ENCODE measurements around the gene SLC24A4.
"Not testable (repeated sequence)": the region's sequence is repeated elsewhere in the genome, so short reads cannot be mapped to it uniquely, and the experiment has no call there.

The SLC24A4 gene

DNA sequence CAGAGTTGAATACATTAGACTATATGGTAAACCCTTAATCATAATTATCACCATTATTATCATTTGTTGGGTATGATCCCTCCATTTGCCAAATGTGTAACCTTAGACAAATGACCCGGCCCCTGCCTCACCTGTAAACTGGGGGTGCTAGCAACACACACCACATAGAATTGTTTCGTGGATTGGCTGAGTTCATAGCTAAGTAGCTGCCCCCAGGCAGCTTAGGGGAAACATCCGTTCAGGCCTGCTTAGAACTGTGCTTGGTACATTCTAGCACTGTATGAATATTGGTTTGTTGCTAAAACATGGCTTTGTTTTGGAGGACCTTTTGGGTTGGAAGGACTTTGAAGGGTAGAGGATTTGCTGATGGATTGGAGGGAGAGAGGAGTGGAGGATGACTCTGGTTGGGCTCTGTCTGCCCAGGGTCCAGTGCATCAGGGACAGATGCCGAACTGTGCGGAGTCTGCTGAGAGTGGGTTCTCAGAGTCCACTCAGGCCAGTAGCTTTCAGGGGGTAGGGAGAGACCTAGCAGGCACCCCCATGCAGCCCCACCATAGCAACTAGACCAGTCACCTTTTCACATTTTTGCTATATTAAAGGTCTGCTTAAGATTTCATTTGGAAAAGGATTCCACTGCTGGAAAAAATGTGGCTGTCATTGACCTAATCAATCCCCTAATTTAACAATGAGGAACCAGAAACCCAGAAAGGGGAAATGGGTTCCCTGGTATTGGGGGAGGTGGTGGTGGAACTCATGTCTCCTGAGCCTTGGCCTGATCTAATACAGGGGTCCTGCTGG is 192.8 kb downstream of the SLC24A4 start:
- no peak for DNase-seq (ENCODE audit: low read depth in 1 of 2, low spot score in 1 of 2)

DNA sequence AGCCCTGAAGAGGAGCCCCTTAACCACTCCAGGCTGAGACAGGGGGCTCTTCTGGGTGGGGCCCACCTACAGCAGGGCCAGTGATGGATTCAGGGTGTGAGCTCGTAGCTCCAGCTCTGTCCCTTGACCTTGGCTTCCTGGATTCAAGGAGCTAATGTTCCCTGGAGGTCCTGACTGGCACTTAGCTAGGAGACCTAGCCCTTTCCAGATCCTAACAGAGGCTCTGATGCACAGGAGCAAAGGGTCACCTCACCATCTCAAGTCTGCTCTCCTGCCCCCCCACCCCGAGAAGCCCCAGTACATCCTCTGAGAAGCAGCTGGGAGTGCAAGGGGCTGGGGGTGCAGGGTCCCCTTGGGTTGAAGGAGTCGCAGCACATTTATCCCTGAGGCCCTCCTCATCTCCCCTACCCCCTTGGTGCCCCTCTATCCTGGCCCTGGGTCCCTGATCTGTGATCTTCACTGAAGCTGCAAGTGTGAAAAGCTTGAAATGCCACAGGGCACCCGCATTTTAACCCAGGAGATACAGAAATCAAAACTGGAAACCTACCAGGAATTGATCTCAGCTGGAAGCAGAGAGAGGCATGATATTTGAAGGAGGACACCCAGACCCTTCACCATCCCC is 193.5 kb downstream of the SLC24A4 start:
- no peak for DNase-seq (ENCODE audit: low read depth in 1 of 2, low spot score in 1 of 2)

DNA sequence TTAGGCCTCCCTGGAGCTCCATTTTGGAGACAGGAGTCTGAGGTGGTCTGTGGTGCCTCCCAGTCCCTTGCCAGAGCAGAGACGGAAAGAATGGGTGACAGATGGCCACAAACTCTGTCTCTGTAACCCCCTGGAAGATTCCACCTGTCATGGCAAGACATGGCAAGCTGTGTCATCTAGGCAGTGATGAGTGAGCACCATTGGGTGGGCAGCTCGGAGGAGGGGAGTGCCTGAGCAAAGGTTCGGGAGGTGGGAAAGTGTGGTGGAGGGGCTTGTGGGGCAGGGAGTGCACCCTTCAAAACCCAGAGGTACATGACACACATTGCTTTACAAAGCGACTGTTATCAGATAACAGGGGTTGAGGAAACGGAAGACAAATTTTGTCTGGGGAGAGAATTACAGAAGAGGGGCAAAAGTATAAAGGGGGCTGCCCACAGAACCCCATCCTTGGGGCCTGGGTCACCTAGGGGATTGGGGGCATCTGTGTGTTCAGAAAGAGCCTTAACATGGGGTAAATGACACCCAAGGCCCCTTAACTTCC is 194.1 kb downstream of the SLC24A4 start:
- DNase-seq (ENCODE audit: low read depth in 1 of 2, low spot score in 1 of 2) = no peak

DNA sequence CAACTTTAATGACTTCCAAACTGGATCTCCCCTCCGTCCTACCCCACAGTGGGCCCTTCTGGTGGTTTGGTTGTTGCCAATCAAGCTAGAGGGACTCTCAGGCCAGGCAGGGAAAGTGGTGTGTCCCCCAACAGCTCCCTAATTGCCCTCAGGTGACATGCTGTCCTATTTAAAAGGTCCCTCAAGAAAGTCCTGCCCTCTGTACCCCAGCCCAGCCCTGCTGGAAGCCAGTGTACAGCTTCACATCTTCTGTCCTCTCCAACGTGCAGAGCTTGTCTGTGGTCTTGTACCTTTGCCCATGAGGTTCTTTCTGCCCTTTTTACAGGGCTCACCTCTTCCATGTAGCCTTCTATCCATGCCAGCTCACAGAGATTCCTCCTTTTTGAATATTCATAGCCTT is 194.8 kb downstream of the SLC24A4 start:
- no peak for DNase-seq (ENCODE audit: low read depth in 1 of 2, low spot score in 1 of 2)

DNA sequence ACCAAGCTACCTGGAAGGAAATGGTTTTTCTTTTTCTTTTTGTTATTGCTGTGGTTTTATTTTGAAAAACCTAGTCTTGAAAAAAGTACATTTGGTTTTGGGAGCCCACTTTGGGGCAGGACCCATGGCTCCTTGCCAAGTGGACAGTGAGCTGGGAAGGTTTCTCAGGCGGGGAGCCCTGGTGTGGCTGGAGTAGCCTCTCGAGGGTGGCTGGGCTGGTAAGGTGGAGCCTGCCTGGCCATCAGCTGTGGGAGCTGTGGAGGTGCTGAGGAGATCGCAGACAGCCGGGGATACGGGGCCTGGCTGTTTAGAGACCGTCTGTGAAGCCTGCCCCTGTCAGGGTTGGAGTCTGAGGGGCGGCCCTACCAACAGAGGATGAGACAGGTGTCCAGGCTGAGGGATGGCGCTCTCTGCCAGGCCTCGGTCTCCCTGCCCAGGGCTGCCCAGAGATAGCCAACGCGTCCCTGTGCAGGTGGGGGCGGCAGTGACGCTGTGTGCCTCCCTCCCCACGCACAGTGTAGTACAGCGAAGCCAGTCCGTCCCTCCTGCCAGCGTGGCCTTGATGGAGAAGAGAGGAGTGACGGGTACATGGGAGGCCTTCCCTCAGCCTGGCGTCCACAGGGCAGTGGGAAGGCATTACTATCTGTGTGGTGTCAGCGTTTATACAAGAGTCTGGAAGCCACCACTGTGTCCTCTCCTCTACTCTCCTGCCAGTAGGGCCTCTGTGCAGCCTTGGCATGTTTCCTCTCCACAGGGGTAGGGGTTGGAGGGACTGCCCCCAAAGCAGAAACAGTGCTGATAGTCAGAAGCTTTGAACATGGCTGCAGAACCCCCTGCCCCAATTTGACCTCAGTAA is 196.5 kb downstream of the SLC24A4 start:
- no peak for DNase-seq (ENCODE audit: low read depth in 1 of 2, low spot score in 1 of 2)

DNA sequence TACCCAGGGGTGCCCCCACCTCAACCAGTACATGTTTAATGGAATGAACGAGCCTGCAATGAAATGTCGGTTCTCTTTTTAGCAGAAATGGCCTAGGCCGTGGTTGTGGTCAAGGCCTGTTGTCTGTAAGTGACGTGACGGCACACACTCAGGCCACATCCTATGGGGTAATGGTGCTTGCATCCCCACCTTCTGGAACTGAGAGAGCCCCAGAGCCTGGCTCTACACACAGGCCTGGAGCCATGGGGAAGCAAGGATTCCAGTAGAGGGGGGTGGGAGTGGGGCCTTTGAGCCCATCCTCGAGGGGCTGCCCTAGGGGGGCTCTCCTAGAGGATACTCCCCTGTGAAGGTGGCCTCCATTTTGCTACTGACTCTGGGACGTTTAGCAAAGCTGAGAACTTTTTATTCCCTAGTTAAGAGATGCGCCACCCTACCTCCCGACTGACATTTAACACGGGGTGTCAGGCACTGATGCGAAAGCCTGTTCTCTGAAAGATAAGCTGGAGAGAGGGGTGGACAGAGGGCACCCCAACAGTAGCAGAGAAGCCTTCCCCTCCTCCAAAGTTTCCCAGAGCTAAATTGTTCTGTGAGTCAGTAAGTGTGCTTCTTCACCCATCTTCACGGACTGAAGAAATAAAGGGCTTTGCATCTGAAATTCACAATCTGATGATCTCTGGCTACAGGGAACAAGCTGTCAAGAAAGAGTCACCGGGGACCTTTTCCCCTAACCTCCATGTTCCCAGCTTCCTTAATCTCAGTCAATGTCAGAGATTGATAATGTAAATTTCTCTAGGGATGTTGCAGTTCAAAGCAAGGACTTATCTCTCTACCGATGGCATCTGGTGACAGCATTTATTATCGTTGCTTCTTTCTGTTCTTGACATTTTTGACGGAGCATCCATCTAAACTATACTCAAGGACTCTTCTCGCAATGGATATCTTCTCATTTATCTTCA is 197.4 kb downstream of the SLC24A4 start:
- DNase-seq (ENCODE audit: low read depth in 1 of 2, low spot score in 1 of 2) = no peak

DNA sequence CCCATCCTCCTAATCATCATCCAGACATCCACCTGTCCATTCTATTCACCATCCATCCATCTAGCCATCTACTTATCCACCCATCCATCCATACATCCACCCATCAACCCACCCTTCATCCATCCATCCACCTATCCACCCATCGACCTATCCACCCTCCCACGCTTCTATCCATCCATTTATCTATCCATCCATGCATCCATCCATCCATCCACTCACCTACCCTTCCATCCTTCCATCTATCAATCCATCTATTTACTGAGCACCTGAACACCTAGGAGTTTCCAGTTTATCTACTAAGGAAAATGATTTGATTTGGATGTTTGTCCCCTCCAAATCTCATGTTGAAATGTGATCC is 198.1 kb downstream of the SLC24A4 start:
- DNase-seq (ENCODE audit: low read depth in 1 of 2, low spot score in 1 of 2) = no peak

DNA sequence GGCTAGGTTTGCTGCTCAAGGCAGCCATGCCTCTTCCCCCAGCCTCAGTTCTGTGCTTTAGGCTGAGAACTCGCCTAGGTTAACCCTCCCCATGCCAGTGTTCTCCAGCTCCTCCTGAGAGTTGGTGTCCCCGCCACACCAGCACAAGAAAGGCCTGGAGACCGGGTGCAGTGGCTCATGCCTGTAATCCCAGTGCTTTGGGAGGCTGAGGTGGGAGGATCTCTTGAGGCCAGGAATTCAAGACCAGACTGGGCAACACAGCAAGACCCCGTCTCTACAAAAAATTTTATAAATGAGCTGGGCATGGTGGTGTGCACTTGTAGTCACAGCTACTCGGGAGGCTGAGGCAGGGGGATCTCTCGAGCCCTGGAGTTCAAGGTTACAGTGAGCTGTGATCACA is 200.8 kb downstream of the SLC24A4 start:
- DNase-seq (ENCODE audit: low read depth in 1 of 2, low spot score in 1 of 2) = no peak

DNA sequence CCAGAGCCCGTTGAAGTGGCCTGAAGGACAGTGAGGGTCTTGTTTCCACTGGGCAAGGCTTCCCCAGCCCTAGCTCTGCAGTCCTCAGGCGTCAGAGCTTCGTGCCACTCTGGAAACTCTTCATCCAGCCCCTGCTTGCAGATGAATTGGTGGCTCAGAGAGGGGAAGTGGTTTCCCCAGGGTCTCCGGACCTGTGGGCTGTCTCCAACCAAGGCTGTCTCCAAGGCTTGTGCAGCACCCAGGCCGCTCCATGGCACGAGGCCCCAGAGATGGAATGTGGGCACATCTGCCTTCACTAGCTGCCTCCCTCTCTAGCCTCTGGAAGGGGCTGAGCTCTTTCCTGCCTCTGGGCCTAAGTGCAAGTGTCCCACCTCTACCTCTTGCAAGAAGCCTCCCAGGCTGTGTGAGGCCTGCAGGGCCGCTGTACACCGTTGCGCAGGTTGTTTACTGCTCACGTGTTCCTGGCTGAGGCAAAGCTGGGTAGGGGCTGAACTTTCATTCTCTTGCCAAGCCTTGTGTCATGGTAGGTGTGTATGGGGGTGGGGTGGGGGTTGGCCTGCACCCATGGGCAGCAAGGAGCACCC is 201.7 kb downstream of the SLC24A4 start:
- DNase-seq (ENCODE audit: low read depth in 1 of 2, low spot score in 1 of 2) = no peak

DNA sequence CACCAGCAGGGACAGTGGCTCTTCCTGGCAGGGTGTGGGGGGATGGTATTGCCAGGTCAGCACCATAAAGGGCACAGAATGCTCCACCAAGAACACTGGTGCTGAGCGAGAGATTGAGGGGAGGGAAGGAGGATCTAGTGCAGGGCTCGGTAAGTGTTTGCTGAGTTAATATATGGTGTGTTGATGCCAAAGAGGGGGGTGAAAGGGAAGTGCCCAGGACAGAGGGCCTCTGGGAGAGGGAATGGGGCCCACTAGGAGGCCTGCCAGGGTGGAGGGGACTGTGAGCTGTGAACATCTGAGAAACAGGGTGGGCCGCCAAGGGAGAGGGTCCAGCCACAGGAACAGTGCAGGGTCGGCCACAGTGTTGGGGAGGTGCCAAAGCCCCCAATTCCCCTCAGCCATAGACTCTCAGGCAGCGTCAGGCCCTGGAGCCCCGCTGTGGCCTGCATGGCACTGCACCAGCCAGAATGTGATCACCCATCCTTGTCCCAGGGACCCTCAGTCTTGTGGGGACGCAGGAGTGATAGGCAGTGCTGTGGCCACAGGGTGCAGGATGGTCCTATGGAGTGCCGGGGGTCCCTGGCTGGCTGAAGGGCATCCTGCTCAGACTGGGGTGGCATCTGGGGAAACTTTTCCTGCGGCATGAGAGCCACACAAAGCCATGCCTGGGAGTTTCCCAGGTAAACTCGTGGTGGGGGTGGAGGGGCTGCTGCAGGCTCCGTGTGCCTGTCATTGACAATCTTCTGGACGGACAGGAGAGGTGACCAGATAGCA is 202.5 kb downstream of the SLC24A4 start:
- no peak for DNase-seq (ENCODE audit: low read depth in 1 of 2, low spot score in 1 of 2)

DNA sequence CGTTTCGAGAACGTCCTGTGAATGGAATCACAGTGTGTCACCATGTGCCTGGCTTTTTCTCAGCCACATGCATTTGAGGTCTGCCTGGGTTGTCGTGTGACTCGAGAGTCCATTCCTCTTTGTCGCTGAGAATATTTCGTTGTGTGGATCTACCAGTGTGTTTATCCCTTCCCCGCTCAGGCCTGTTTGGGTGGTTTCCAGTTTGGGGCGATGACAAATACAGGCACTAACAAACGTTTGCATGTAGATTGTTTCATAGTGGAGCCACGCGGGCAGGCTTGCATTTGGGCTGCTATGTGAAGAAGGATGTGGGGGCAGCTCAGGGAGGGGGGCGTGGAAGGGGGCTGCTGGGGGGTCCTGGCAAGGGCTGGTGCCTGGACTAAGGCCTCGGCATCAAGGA is 204.8 kb downstream of the SLC24A4 start:
- DNase-seq (ENCODE audit: low read depth in 1 of 2, low spot score in 1 of 2) = no peak

DNA sequence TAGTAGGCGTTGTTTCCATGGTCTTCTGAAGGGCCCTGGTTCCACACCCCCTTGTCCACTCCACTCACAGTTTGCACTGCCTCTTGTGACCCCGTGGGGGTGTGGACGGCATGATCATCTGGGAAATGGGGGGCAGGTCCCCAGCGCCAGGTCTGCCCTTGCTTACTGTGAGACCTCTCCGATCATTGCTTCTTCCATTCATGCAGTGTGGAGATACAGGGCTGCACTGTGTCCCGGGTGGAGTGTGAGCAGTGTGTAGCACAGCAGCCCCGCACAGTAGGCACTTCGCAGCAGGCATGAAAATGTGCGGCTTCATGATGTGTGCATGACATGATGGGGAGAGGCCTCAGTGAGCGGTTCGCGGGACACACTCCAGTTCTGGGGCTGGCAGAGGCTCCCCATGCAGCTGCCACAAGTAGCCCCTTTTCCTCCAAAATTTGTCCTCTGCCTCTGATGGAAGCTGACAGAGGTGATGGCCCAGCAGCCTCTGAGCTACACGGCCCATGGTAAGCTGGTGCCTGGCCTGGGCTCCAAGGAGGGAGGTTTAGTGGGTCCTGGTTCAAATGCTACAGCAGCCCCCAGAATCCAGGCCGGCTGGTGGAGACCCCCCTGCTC is 205.6 kb downstream of the SLC24A4 start:
- DNase-seq (ENCODE audit: low read depth in 1 of 2, low spot score in 1 of 2) = no peak

DNA sequence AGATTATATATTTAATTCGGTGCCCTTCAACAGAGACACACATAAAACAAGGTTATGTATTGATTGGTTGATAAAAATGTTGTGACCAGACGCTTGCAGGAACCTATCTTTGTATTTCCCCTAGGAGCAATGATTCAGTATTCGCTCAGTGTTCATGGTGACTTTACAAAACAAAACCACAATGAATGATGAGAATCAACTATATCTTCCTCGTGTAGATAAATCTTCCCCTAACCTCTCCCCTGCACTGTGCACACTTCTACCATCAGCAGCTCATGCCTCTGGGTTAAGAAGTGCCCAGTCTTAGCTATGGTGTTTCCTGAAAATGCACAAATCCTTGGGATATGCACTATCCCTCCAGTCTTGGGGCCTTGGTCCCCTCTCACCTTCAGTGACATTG is 206.9 kb downstream of the SLC24A4 start:
- DNase-seq (ENCODE audit: low read depth in 1 of 2, low spot score in 1 of 2) = no peak

DNA sequence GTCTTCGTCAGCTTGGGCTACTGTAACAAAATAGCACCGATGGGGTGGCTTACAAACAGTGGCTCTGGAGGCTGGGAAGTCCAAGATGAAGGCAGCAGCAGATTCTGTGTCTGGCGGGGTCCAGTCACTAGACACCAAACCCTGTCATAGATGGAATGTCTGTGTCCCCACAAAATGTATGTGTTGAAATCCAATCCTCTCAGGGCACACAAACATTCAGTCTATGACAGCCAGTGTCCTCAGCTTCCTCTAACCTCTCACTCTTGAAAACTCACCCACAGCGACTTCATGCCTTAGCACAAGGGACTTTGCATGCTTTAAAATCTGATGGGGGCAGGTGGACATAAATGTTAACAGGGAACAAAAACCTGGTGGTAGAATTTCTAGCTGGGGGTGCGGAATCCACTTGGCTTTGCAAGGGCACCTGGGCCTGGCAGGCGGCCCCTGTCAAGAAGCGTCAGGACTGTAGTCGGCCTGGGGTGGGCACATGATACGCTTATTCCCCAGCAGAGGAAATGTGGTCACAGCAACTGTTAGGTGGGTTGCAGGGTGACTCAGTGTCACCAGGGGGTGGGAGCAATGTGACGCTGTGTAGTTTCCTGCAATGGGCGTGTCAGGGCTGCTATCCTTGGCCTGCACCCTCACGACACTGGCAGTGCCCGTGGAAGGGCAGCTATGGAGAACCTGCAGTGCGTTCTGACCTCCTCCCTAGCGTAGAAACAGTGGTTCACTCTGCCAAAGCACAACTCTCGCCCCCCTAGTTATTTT is 208.3 kb downstream of the SLC24A4 start:
- no peak for DNase-seq (ENCODE audit: low read depth in 1 of 2, low spot score in 1 of 2)

DNA sequence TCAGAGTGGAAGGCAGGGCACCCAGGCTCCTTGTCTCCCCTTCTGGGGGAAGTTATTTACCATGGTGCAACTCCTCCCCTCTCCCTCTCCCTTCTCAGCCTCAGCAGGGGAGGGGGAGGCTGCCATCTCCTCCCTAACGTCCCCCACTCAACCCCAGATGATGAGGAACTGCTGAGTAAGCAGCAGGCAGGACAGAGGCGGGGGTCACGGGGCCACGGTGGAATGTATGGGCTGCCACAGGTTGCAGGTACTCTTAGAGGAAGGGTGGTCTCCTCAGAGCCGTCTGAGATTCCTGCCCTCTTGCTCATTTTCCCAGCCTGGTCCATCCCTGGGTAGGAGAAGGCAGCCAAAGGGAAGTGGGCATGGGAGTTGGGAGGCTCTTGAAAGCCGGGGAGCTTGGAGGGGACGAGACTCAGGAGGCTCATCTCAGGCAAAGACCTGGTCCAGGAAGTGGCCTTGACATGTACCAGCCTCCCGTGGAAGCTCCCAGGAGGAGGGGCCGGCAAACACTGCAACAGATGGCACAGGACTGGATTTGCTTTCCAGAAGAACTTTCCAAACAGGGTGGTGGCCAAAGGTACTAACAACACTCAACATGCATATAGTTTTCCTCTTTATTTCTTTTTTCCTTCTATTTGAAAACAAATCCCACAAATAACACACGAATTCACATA is 209.7 kb downstream of the SLC24A4 start:
- no peak for DNase-seq (ENCODE audit: low read depth in 1 of 2, low spot score in 1 of 2)

DNA sequence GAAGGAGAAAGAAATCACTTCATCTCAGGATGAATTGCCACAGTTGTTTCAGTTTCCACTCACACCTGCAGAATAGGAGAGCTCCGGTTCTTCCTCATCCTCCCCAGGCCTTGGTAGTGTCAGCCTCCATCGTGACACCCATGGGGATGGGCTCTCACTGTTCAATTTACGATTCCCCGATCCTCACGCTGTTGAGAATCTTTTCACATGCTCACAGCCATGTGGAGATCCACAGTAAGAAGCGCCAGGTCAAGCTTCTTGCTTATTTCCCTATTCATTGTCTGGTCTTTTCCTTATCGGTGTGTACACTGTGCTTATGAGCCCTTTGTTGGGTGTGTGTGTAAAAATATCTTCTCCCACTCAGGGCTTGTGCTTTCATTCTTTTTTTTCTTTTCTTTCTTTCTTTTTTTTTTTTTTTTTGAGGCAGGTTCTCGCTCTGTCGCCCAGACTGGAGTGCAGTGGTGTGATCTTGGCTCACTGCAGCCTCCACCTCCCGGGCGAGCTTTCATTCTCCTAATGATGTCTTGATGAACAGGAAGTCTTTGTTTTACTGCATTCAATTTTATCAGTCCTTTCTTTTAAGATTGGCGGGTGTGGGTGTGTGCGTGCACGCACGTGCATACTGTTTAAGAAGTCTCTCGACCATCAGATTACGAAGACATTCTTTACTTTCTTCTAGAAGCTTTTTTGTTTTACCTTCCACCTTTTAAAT is 212.1 kb downstream of the SLC24A4 start:
- no peak for DNase-seq (ENCODE audit: low read depth in 1 of 2, low spot score in 1 of 2)

DNA sequence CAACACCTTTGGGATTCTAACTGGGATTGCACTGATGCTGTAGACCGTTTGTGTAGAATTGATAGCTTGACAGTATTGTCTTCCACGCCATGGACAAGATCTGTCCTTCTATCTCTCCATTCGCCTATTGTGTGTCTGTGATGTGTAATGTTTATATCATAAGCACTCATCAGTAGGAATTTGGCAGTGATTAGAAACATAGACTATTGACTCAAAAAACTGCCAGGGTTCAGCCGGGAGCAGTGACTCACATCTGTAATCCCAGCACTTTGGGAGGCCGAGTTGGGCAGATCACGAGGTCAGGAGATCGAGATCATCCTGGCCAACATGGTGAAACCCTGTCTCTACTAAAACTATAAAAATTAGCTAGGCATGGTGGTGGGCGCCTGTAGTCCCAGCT is 213.3 kb downstream of the SLC24A4 start:
- not testable (repeated sequence) for DNase-seq (ENCODE audit: low read depth in 1 of 2, low spot score in 1 of 2)

All from stimulated activated CD4-positive, alpha-beta T cell treated with anti-CD3 and anti-CD28 coated beads, Interleukin-15, amount 100 ng/mL, for 1 hour (primary cell).